ENCODE data around the gene AMBP.

Gene AMBP

DNA sequence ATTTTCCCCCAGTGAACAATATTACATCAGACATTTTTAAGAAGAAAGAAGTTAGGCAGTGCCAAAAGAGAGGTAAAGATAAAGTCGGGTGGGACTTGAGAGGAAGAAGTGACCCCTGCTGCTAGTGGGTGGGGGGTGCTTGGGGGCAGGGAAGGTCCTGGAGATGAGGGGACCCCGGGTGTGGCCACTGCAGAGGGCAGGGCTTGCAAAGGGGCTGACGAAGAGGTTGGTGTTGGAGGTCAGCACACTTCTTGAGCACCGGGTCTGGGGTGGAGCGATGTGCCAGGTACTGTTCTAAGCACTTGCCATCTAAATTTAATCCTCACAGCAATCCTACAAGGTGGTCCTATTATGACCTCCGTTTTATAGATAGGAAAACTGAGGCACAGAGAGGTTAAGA, 62.0 kb downstream of the AMBP start:
- TF ChIP-seq USF1 (IDR thresholded peaks at IDR 0.05) (no peak), RAD21 (IDR thresholded peaks at IDR 0.05; ENCODE audit: low read depth) (no peak), TEAD4 (IDR thresholded peaks at IDR 0.05) (no peak), EP300 (IDR thresholded peaks at IDR 0.05; ENCODE audit: borderline replicate concordance) (no peak), YY1 (IDR thresholded peaks at IDR 0.05; ENCODE audit: low read depth) (no peak), TCF12 (IDR thresholded peaks at IDR 0.05; ENCODE audit: low read depth) (no peak), REST (IDR thresholded peaks at IDR 0.05; ENCODE audit: low read depth) (no peak), CEBPB (IDR thresholded peaks at IDR 0.05) (no peak), FOXM1 (IDR thresholded peaks at IDR 0.05; ENCODE audit: borderline replicate concordance, low read depth) (no peak), EGR1 (IDR thresholded peaks at IDR 0.05) (no peak), CREB1 (IDR thresholded peaks at IDR 0.05; ENCODE audit: low read depth) (no peak), NFIC (IDR thresholded peaks at IDR 0.05) (no peak), TAF1 (IDR thresholded peaks at IDR 0.05; ENCODE audit: low read depth) (no peak), ZBTB7A (IDR thresholded peaks at IDR 0.05; ENCODE audit: low read depth) (no peak)
- TF ChIP-seq, protein P1, sequence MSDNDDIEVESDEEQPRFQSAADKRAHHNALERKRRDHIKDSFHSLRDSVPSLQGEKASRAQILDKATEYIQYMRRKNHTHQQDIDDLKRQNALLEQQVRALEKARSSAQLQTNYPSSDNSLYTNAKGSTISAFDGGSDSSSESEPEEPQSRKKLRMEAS (IDR thresholded peaks at IDR 0.05) = no peak

DNA sequence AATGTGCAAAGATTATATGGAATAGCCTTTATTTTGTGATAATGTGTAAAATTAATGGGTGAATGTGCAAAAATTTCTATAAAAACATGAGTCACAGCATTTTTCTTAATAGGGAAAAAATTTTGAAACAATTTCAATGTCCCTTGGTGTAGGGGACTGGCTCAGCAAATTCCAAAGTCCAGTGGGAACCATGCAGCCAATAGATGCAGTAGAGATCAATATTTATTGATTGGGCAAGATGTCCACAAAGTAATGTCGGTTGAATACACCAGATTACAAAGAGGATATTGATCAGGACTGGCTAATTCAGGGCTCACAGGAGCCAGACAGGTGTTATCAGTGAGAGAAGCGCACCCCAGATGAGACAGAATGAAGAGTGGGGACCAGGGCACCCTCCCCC, 62.5 kb downstream of the AMBP start:
- no peak for TF ChIP-seq RAD21 (IDR thresholded peaks at IDR 0.05; ENCODE audit: low read depth)
- TF ChIP-seq CREB1 (IDR thresholded peaks at IDR 0.05; ENCODE audit: low read depth) = no peak
- no peak for TF ChIP-seq REST (IDR thresholded peaks at IDR 0.05; ENCODE audit: low read depth)
- TF ChIP-seq NFIC (IDR thresholded peaks at IDR 0.05) = no peak
- TF ChIP-seq USF1 (IDR thresholded peaks at IDR 0.05) = no peak
- no peak for TF ChIP-seq YY1 (IDR thresholded peaks at IDR 0.05; ENCODE audit: low read depth)
- TF ChIP-seq TAF1 (IDR thresholded peaks at IDR 0.05; ENCODE audit: low read depth) = no peak
- TF ChIP-seq ZBTB7A (IDR thresholded peaks at IDR 0.05; ENCODE audit: low read depth) = no peak
- no peak for TF ChIP-seq EP300 (IDR thresholded peaks at IDR 0.05; ENCODE audit: borderline replicate concordance)
- TF ChIP-seq EGR1 (IDR thresholded peaks at IDR 0.05) = no peak
- TF ChIP-seq TCF12 (IDR thresholded peaks at IDR 0.05; ENCODE audit: low read depth) = no peak

DNA sequence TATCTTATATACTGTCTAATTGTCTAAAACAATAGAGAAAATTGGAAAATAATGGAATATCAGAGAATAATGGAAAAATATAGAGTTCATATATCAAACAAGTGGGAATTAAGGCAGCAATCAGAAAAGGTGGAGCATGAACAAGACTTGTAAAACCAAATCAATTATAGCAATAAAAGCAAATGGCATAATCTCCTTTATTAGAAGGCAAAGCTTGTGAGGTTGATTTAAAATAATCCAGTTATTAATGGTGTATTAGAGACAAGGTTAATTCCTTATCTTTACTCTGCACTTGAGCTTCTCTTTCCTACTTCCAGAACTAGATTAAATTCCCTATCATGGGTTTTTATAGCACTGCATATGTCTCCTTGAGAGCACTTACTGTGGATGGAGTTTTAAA, 64.1 kb downstream of the AMBP start:
- no peak for TF ChIP-seq FOXM1 (IDR thresholded peaks at IDR 0.05; ENCODE audit: borderline replicate concordance, low read depth)

DNA sequence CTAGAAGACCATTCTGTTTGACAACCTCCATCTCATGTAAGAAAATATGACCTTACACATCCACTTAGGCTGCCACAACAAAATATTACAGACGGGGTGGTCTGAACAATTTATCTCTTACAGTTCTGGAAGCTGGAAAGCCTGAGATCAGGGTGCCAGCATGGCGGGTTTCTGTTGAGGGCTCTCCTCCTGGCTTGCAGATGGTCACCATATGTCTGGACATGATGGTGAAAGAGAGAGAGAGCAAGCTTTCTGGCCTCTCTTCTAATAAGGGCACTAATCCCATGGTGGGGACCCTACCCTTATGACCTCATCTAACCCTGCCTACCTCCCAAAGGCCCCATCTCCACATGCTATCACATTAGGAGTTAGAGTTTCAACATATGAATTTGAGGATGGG, 66.0 kb downstream of the AMBP start:
- TF ChIP-seq ZBTB7A (IDR thresholded peaks at IDR 0.05; ENCODE audit: low read depth) (no peak), CREB1 (IDR thresholded peaks at IDR 0.05; ENCODE audit: low read depth) (no peak), USF1 (IDR thresholded peaks at IDR 0.05) (no peak), RAD21 (IDR thresholded peaks at IDR 0.05; ENCODE audit: low read depth) (no peak), TAF1 (IDR thresholded peaks at IDR 0.05; ENCODE audit: low read depth) (no peak), REST (IDR thresholded peaks at IDR 0.05; ENCODE audit: low read depth) (no peak), FOXM1 (IDR thresholded peaks at IDR 0.05; ENCODE audit: borderline replicate concordance, low read depth) (no peak), EGR1 (IDR thresholded peaks at IDR 0.05) (no peak), CEBPB (IDR thresholded peaks at IDR 0.05) (no peak), YY1 (IDR thresholded peaks at IDR 0.05; ENCODE audit: low read depth) (no peak), EP300 (IDR thresholded peaks at IDR 0.05; ENCODE audit: borderline replicate concordance) (no peak), TCF12 (IDR thresholded peaks at IDR 0.05; ENCODE audit: low read depth) (no peak), NFIC (IDR thresholded peaks at IDR 0.05) (no peak), TEAD4 (IDR thresholded peaks at IDR 0.05) (no peak)
- TF ChIP-seq, protein P1 (IDR thresholded peaks at IDR 0.05) = no peak

Measured in Ishikawa (cell line).